ENCODE results near the gene PHC1.
"Not testable (repeated sequence)": the region's sequence is repeated elsewhere in the genome, so short reads cannot be mapped to it uniquely, and the experiment has no call there.

Gene PHC1

GRCh38 chr12:8891976-8892375 is 22.3 kb upstream of the PHC1 start:
- Histone ChIP-seq H3K36me3 (ENCODE audit: control insufficient read depth, insufficient read depth, low read length) (no peaks in the 10 kb centered on the region), H3K4me3 (ENCODE audit: low read depth, low read length) (no peak overlapping the region), H3K4me1 (ENCODE audit: control insufficient read depth, insufficient read depth, low read length) (peaks cover 10% of the 10 kb centered on the region), H3K9ac (ENCODE audit: low read depth, low read length) (no peak overlapping the region), H3K27ac (ENCODE audit: low read depth, low read length) (no peak overlapping the region), H3K27me3 (ENCODE audit: control insufficient read depth, insufficient read depth, low read length) (no peaks in the 10 kb centered on the region), H3K9me3 (ENCODE audit: control insufficient read depth, insufficient read depth, low read length) (no peaks in the 10 kb centered on the region; the same call in 1 of the 2 replicates)

GRCh38 chr12:8894378-8894777 is 19.9 kb upstream of the PHC1 start:
- Histone ChIP-seq H3K9me3 (ENCODE audit: control insufficient read depth, insufficient read depth, low read length) (no peaks in the 10 kb centered on the region; the same call in 1 of the 2 replicates), H3K9ac (ENCODE audit: low read depth, low read length) (no peak overlapping the region)

GRCh38 chr12:8894986-8895385 is 19.3 kb upstream of the PHC1 start:
- no peak overlapping the region for H3K4me3 ChIP-seq (ENCODE audit: low read depth, low read length)
- no peak overlapping the region for H3K27ac ChIP-seq (ENCODE audit: low read depth, low read length)
- peaks cover 10% of the 10 kb centered on the region for H3K4me1 ChIP-seq (ENCODE audit: control insufficient read depth, insufficient read depth, low read length)
- no peaks in the 10 kb centered on the region; the same call in 1 of the 2 replicates for H3K36me3 ChIP-seq (ENCODE audit: control insufficient read depth, insufficient read depth, low read length)
- no peak overlapping the region for H3K9ac ChIP-seq (ENCODE audit: low read depth, low read length)
- no peaks in the 10 kb centered on the region for H3K27me3 ChIP-seq (ENCODE audit: control insufficient read depth, insufficient read depth, low read length)
- no peaks in the 10 kb centered on the region; the same call in 1 of the 2 replicates for H3K9me3 ChIP-seq (ENCODE audit: control insufficient read depth, insufficient read depth, low read length)

More at GRCh38 chr12:8894378-8894777, 19.9 kb upstream of the PHC1 start:
- H3K4me3 ChIP-seq (ENCODE audit: low read depth, low read length), result no peak overlapping the region
- H3K4me1 ChIP-seq (ENCODE audit: control insufficient read depth, insufficient read depth, low read length), result peaks cover 10% of the 10 kb centered on the region
- no peaks in the 10 kb centered on the region for H3K27me3 ChIP-seq (ENCODE audit: control insufficient read depth, insufficient read depth, low read length)
- no peaks in the 10 kb centered on the region; the same call in 1 of the 2 replicates for H3K36me3 ChIP-seq (ENCODE audit: control insufficient read depth, insufficient read depth, low read length)
- H3K27ac ChIP-seq (ENCODE audit: low read depth, low read length), result no peak overlapping the region

GRCh38 chr12:8897081-8897480 is 17.2 kb upstream of the PHC1 start:
- Histone ChIP-seq H3K4me1 (ENCODE audit: control insufficient read depth, insufficient read depth, low read length) (peaks cover 2% of the 10 kb centered on the region; the same call in 1 of the 2 replicates), H3K36me3 (ENCODE audit: control insufficient read depth, insufficient read depth, low read length) (no peaks in the 10 kb centered on the region; the same call in 1 of the 2 replicates), H3K27me3 (ENCODE audit: control insufficient read depth, insufficient read depth, low read length) (no peaks in the 10 kb centered on the region), H3K9me3 (ENCODE audit: control insufficient read depth, insufficient read depth, low read length) (no peaks in the 10 kb centered on the region; the same call in 1 of the 2 replicates), H3K4me3 (ENCODE audit: low read depth, low read length) (no peak overlapping the region), H3K9ac (ENCODE audit: low read depth, low read length) (no peak overlapping the region), H3K27ac (ENCODE audit: low read depth, low read length) (no peak overlapping the region)

- no peaks in the 10 kb centered on the region for H3K4me1 ChIP-seq (ENCODE audit: control insufficient read depth, insufficient read depth, low read length)
- H3K9ac ChIP-seq (ENCODE audit: low read depth, low read length), result no peak overlapping the region
- no peaks in the 10 kb centered on the region for H3K27me3 ChIP-seq (ENCODE audit: control insufficient read depth, insufficient read depth, low read length)
- H3K36me3 ChIP-seq (ENCODE audit: control insufficient read depth, insufficient read depth, low read length), result no peaks in the 10 kb centered on the region; the same call in 1 of the 2 replicates
- no peaks in the 10 kb centered on the region; the same call in 1 of the 2 replicates for H3K9me3 ChIP-seq (ENCODE audit: control insufficient read depth, insufficient read depth, low read length)
- H3K4me3 ChIP-seq (ENCODE audit: low read depth, low read length), result no peak overlapping the region
- H3K27ac ChIP-seq (ENCODE audit: low read depth, low read length), result no peak overlapping the region
These were observed 14.5 kb upstream of the PHC1 start for GRCh38 chr12:8899830-8900229.

- not testable (repeated sequence) for H3K9ac ChIP-seq (ENCODE audit: low read depth, low read length); H3K9me3 ChIP-seq (ENCODE audit: control insufficient read depth, insufficient read depth, low read length); H3K27ac ChIP-seq (ENCODE audit: low read depth, low read length); H3K36me3 ChIP-seq (ENCODE audit: control insufficient read depth, insufficient read depth, low read length); H3K4me3 ChIP-seq (ENCODE audit: low read depth, low read length); H3K27me3 ChIP-seq (ENCODE audit: control insufficient read depth, insufficient read depth, low read length)
- H3K4me1 ChIP-seq (ENCODE audit: control insufficient read depth, insufficient read depth, low read length), result peaks cover 24% of the 10 kb centered on the region
These were observed 11.6 kb upstream of the PHC1 start for GRCh38 chr12:8902703-8903102.

- Histone ChIP-seq H3K9ac (ENCODE audit: low read depth, low read length) (no peak overlapping the region), H3K9me3 (ENCODE audit: control insufficient read depth, insufficient read depth, low read length) (no peaks in the 10 kb centered on the region; the same call in 1 of the 2 replicates), H3K36me3 (ENCODE audit: control insufficient read depth, insufficient read depth, low read length) (no peaks in the 10 kb centered on the region; the same call in 1 of the 2 replicates), H3K27ac (ENCODE audit: low read depth, low read length) (no peak overlapping the region), H3K4me3 (ENCODE audit: low read depth, low read length) (no peak overlapping the region), H3K27me3 (ENCODE audit: control insufficient read depth, insufficient read depth, low read length) (no peaks in the 10 kb centered on the region), H3K4me1 (ENCODE audit: control insufficient read depth, insufficient read depth, low read length) (peaks cover 25% of the 10 kb centered on the region)
These were observed 10.7 kb upstream of the PHC1 start for GRCh38 chr12:8903646-8904045.

- H3K9ac ChIP-seq (ENCODE audit: low read depth, low read length), result no peak overlapping the region
These were observed 9.6 kb upstream of the PHC1 start for GRCh38 chr12:8904665-8905064.

GRCh38 chr12:8905546-8905945 is 8.8 kb upstream of the PHC1 start:
- Histone ChIP-seq H3K27ac (ENCODE audit: low read depth, low read length) (peak overlapping the region; percentile 90), H3K36me3 (ENCODE audit: control insufficient read depth, insufficient read depth, low read length) (no peaks in the 10 kb centered on the region), H3K27me3 (ENCODE audit: control insufficient read depth, insufficient read depth, low read length) (no peaks in the 10 kb centered on the region), H3K9me3 (ENCODE audit: control insufficient read depth, insufficient read depth, low read length) (no peaks in the 10 kb centered on the region; the same call in 1 of the 2 replicates), H3K4me3 (ENCODE audit: low read depth, low read length) (no peak overlapping the region), H3K9ac (ENCODE audit: low read depth, low read length) (0 out of 2 replicates have a peak overlapping the region, but pooled peaks have one; percentile 43), H3K4me1 (ENCODE audit: control insufficient read depth, insufficient read depth, low read length) (peaks cover 34% of the 10 kb centered on the region)

More at GRCh38 chr12:8904665-8905064, 9.6 kb upstream of the PHC1 start:
- Histone ChIP-seq H3K9me3 (ENCODE audit: control insufficient read depth, insufficient read depth, low read length) (no peaks in the 10 kb centered on the region; the same call in 1 of the 2 replicates), H3K36me3 (ENCODE audit: control insufficient read depth, insufficient read depth, low read length) (no peaks in the 10 kb centered on the region), H3K4me3 (ENCODE audit: low read depth, low read length) (no peak overlapping the region), H3K4me1 (ENCODE audit: control insufficient read depth, insufficient read depth, low read length) (peaks cover 26% of the 10 kb centered on the region), H3K27ac (ENCODE audit: low read depth, low read length) (no peak overlapping the region), H3K27me3 (ENCODE audit: control insufficient read depth, insufficient read depth, low read length) (no peaks in the 10 kb centered on the region)

- Histone ChIP-seq H3K36me3 (ENCODE audit: control insufficient read depth, insufficient read depth, low read length) (no peaks in the 10 kb centered on the region), H3K4me3 (ENCODE audit: low read depth, low read length) (no peak overlapping the region), H3K27ac (ENCODE audit: low read depth, low read length) (peak overlapping the region; percentile 90), H3K9me3 (ENCODE audit: control insufficient read depth, insufficient read depth, low read length) (no peaks in the 10 kb centered on the region; the same call in 1 of the 2 replicates), H3K4me1 (ENCODE audit: control insufficient read depth, insufficient read depth, low read length) (peaks cover 44% of the 10 kb centered on the region), H3K9ac (ENCODE audit: low read depth, low read length) (peak overlapping the region; percentile 43; the same call in 1 of the 2 replicates), H3K27me3 (ENCODE audit: control insufficient read depth, insufficient read depth, low read length) (no peaks in the 10 kb centered on the region)
These were observed 7.8 kb upstream of the PHC1 start for GRCh38 chr12:8906266-8907180.

GRCh38 chr12:8907513-8907912 is 6.8 kb upstream of the PHC1 start:
- H3K36me3 ChIP-seq (ENCODE audit: control insufficient read depth, insufficient read depth, low read length), result no peaks in the 10 kb centered on the region

More at GRCh38 chr12:8907513-8907912, 6.8 kb upstream of the PHC1 start:
- Histone ChIP-seq H3K4me1 (ENCODE audit: control insufficient read depth, insufficient read depth, low read length) (peaks cover 52% of the 10 kb centered on the region), H3K9ac (ENCODE audit: low read depth, low read length) (peak overlapping the region; percentile 36; the same call in 1 of the 2 replicates), H3K27me3 (ENCODE audit: control insufficient read depth, insufficient read depth, low read length) (no peaks in the 10 kb centered on the region), H3K9me3 (ENCODE audit: control insufficient read depth, insufficient read depth, low read length) (no peaks in the 10 kb centered on the region), H3K4me3 (ENCODE audit: low read depth, low read length) (no peak overlapping the region), H3K27ac (ENCODE audit: low read depth, low read length) (peak overlapping the region; percentile 90)

Measured in HUES48 (cell line).